ENCODE measurements around the gene MGAT1.

Gene MGAT1

GRCh38 chr5:180809403-180810209 is 7.0 kb upstream of the MGAT1 start:
- peak overlapping the region; percentile 93 for H4K12ac ChIP-seq (ENCODE audit: low read depth, low read length)
- H2BK120ac ChIP-seq (ENCODE audit: insufficient read depth, low read length, poor library complexity): peak overlapping the region; percentile 88
- peak in 1 of 2 donors; percentile 72 for DNase-seq
- H4K8ac ChIP-seq (ENCODE audit: low read depth, low read length): peak overlapping the region; percentile 99
- H3K79me1 ChIP-seq (ENCODE audit: low read length): peaks cover 17% of the 10 kb centered on the region
- no peak overlapping the region for H2BK12ac ChIP-seq (ENCODE audit: low read length)
- H3K9me3 ChIP-seq (ENCODE audit: insufficient read depth, low read depth, low read length): no peaks in the 10 kb centered on the region
- H3K14ac ChIP-seq (ENCODE audit: low read length): peak overlapping the region; percentile 94
- H3K27ac ChIP-seq (ENCODE audit: low read depth, low read length): peak overlapping the region; percentile 99
- H2AK5ac ChIP-seq (ENCODE audit: low read length): no peak overlapping the region
- no CpG with 5 or more reads among the region's 40 CpGs for WGBS (ENCODE audit: extremely low coverage, insufficient coverage, insufficient read length)
- H3K4me1 ChIP-seq (ENCODE audit: control insufficient read depth in 1 of 2, insufficient read depth in 2 of 2, low read length in 2 of 2): peaks cover 12 to 24% of the 10 kb centered on the region in 2 experiments
- peaks cover 10% of the 10 kb centered on the region for H3K79me2 ChIP-seq (ENCODE audit: control insufficient read depth, insufficient read depth, low read length, poor library complexity)
- H4K91ac ChIP-seq (ENCODE audit: low read depth, low read length): peak overlapping the region; percentile 91
- H3K18ac ChIP-seq (ENCODE audit: low read length): peak overlapping the region; percentile 87
- H3K27me3 ChIP-seq (ENCODE audit: insufficient read depth, low read length): no peaks in the 10 kb centered on the region
- peak overlapping the region; percentile 94 for H2BK5ac ChIP-seq (ENCODE audit: low read depth, low read length, poor library complexity)
- peak overlapping the region; percentile 46 for H3K4ac ChIP-seq (ENCODE audit: low read depth, low read length)
- H3K9ac ChIP-seq (ENCODE audit: low read length): peak overlapping the region; percentile 73
- peaks cover 0 to 7% of the 10 kb centered on the region in 2 experiments for H3K36me3 ChIP-seq (ENCODE audit: control insufficient read depth in 1 of 2, insufficient read depth in 2 of 2, low read length in 2 of 2)
- peak overlapping the region; percentile 89 for H3K4me2 ChIP-seq (ENCODE audit: low read length)
- no peak overlapping the region for H3K23ac ChIP-seq (ENCODE audit: low read length)
- peak overlapping the region; percentile 96 for H3K4me3 ChIP-seq (ENCODE audit: low read depth, low read length)
- peak overlapping the region; percentile 92 for H2AFZ ChIP-seq (ENCODE audit: insufficient read depth, low read length, poor library complexity)

- peaks cover 17 to 29% of the 10 kb centered on the region in 2 experiments for H3K4me1 ChIP-seq (ENCODE audit: control insufficient read depth in 1 of 2, insufficient read depth in 2 of 2, low read length in 2 of 2)
- no peak overlapping the region for H3K14ac ChIP-seq (ENCODE audit: low read length)
- DNase-seq: no peak
- no peak overlapping the region for H3K4me2 ChIP-seq (ENCODE audit: low read length)
- H2AFZ ChIP-seq (ENCODE audit: insufficient read depth, low read length, poor library complexity): no peak overlapping the region
- H3K4me3 ChIP-seq (ENCODE audit: low read depth, low read length): no peak overlapping the region
- H3K27me3 ChIP-seq (ENCODE audit: insufficient read depth, low read length): no peaks in the 10 kb centered on the region
- H3K18ac ChIP-seq (ENCODE audit: low read length): no peak overlapping the region
- no peak overlapping the region for H2BK120ac ChIP-seq (ENCODE audit: insufficient read depth, low read length, poor library complexity)
- no peak overlapping the region for H2BK5ac ChIP-seq (ENCODE audit: low read depth, low read length, poor library complexity)
- peak overlapping the region; percentile 38 for H2AK5ac ChIP-seq (ENCODE audit: low read length)
- H3K27ac ChIP-seq (ENCODE audit: low read depth, low read length): no peak overlapping the region
- no peak overlapping the region for H3K23ac ChIP-seq (ENCODE audit: low read length)
- peaks cover 21% of the 10 kb centered on the region for H3K79me1 ChIP-seq (ENCODE audit: low read length)
- no peak overlapping the region for H3K9ac ChIP-seq (ENCODE audit: low read length)
- H2BK12ac ChIP-seq (ENCODE audit: low read length): no peak overlapping the region
- H3K79me2 ChIP-seq (ENCODE audit: control insufficient read depth, insufficient read depth, low read length, poor library complexity): peaks cover 10% of the 10 kb centered on the region
- WGBS (ENCODE audit: extremely low coverage, insufficient coverage, insufficient read length): no CpG with 5 or more reads among the region's 5 CpGs
- H3K4ac ChIP-seq (ENCODE audit: low read depth, low read length): peak overlapping the region; percentile 47
- H4K8ac ChIP-seq (ENCODE audit: low read depth, low read length): no peak overlapping the region
- H3K36me3 ChIP-seq (ENCODE audit: control insufficient read depth in 1 of 2, insufficient read depth in 2 of 2, low read length in 2 of 2): peaks cover 0 to 11% of the 10 kb centered on the region in 2 experiments
- no peak overlapping the region for H4K12ac ChIP-seq (ENCODE audit: low read depth, low read length)
- no peak overlapping the region for H4K91ac ChIP-seq (ENCODE audit: low read depth, low read length)
- no peaks in the 10 kb centered on the region for H3K9me3 ChIP-seq (ENCODE audit: insufficient read depth, low read depth, low read length)
These were observed 5.9 kb upstream of the MGAT1 start for GRCh38 chr5:180808461-180809000.

- Histone ChIP-seq H4K91ac (ENCODE audit: low read depth, low read length) (no peak overlapping the region), H3K79me2 (ENCODE audit: control insufficient read depth, insufficient read depth, low read length, poor library complexity) (peaks cover 10% of the 10 kb centered on the region), H3K4me3 (ENCODE audit: low read depth, low read length) (no peak overlapping the region)
These were observed 5.2 kb upstream of the MGAT1 start for GRCh38 chr5:180807654-180808414.

GRCh38 chr5:180807046-180807445 is 4.4 kb upstream of the MGAT1 start:
- Histone ChIP-seq H3K36me3 (ENCODE audit: control insufficient read depth in 1 of 2, insufficient read depth in 2 of 2, low read length in 2 of 2) (peaks cover 0 to 11% of the 10 kb centered on the region in 2 experiments), H3K4me1 (ENCODE audit: control insufficient read depth in 1 of 2, insufficient read depth in 2 of 2, low read length in 2 of 2) (peaks cover 20 to 32% of the 10 kb centered on the region in 2 experiments), H2AK5ac (ENCODE audit: low read length) (no peak overlapping the region), H4K91ac (ENCODE audit: low read depth, low read length) (no peak overlapping the region), H2BK5ac (ENCODE audit: low read depth, low read length, poor library complexity) (no peak overlapping the region), H2AFZ (ENCODE audit: insufficient read depth, low read length, poor library complexity) (no peak overlapping the region), H3K79me1 (ENCODE audit: low read length) (peaks cover 31% of the 10 kb centered on the region), H3K18ac (ENCODE audit: low read length) (no peak overlapping the region), H4K8ac (ENCODE audit: low read depth, low read length) (no peak overlapping the region), H3K79me2 (ENCODE audit: control insufficient read depth, insufficient read depth, low read length, poor library complexity) (peaks cover 13% of the 10 kb centered on the region), H2BK12ac (ENCODE audit: low read length) (no peak overlapping the region), H3K4ac (ENCODE audit: low read depth, low read length) (no peak overlapping the region), H3K27me3 (ENCODE audit: insufficient read depth, low read length) (no peaks in the 10 kb centered on the region), H3K14ac (ENCODE audit: low read length) (no peak overlapping the region), H3K4me3 (ENCODE audit: low read depth, low read length) (no peak overlapping the region), H2BK120ac (ENCODE audit: insufficient read depth, low read length, poor library complexity) (no peak overlapping the region), H4K12ac (ENCODE audit: low read depth, low read length) (no peak overlapping the region), H3K4me2 (ENCODE audit: low read length) (no peak overlapping the region), H3K9ac (ENCODE audit: low read length) (no peak overlapping the region), H3K9me3 (ENCODE audit: insufficient read depth, low read depth, low read length) (no peaks in the 10 kb centered on the region), H3K23ac (ENCODE audit: low read length) (no peak overlapping the region), H3K27ac (ENCODE audit: low read depth, low read length) (no peak overlapping the region)
- no CpG with 5 or more reads among the region's 1 CpG for WGBS (ENCODE audit: extremely low coverage, insufficient coverage, insufficient read length)
- no peak for DNase-seq

More at GRCh38 chr5:180807654-180808414, 5.2 kb upstream of the MGAT1 start:
- DNase-seq: no peak
- H3K9me3 ChIP-seq (ENCODE audit: insufficient read depth, low read depth, low read length): no peaks in the 10 kb centered on the region
- H2BK5ac ChIP-seq (ENCODE audit: low read depth, low read length, poor library complexity): no peak overlapping the region
- no peak overlapping the region for H2BK12ac ChIP-seq (ENCODE audit: low read length)
- peaks cover 20 to 32% of the 10 kb centered on the region in 2 experiments for H3K4me1 ChIP-seq (ENCODE audit: control insufficient read depth in 1 of 2, insufficient read depth in 2 of 2, low read length in 2 of 2)
- no peak overlapping the region for H3K4me2 ChIP-seq (ENCODE audit: low read length)
- no peak overlapping the region for H3K27ac ChIP-seq (ENCODE audit: low read depth, low read length)
- no peaks in the 10 kb centered on the region for H3K27me3 ChIP-seq (ENCODE audit: insufficient read depth, low read length)
- no peak overlapping the region for H4K8ac ChIP-seq (ENCODE audit: low read depth, low read length)
- peaks cover 27% of the 10 kb centered on the region for H3K79me1 ChIP-seq (ENCODE audit: low read length)
- no peak overlapping the region for H3K4ac ChIP-seq (ENCODE audit: low read depth, low read length)
- WGBS (ENCODE audit: extremely low coverage, insufficient coverage, insufficient read length): no CpG with 5 or more reads among the region's 6 CpGs
- no peak overlapping the region for H2AFZ ChIP-seq (ENCODE audit: insufficient read depth, low read length, poor library complexity)
- no peak overlapping the region for H4K12ac ChIP-seq (ENCODE audit: low read depth, low read length)
- peaks cover 0 to 11% of the 10 kb centered on the region in 2 experiments for H3K36me3 ChIP-seq (ENCODE audit: control insufficient read depth in 1 of 2, insufficient read depth in 2 of 2, low read length in 2 of 2)
- H3K9ac ChIP-seq (ENCODE audit: low read length): no peak overlapping the region
- H3K18ac ChIP-seq (ENCODE audit: low read length): no peak overlapping the region
- no peak overlapping the region for H2AK5ac ChIP-seq (ENCODE audit: low read length)
- no peak overlapping the region for H3K23ac ChIP-seq (ENCODE audit: low read length)
- H2BK120ac ChIP-seq (ENCODE audit: insufficient read depth, low read length, poor library complexity): no peak overlapping the region
- H3K14ac ChIP-seq (ENCODE audit: low read length): no peak overlapping the region

Measured in trophoblast cell (in vitro differentiated cells and primary cell).